Aorta (tissue), 5 donors: ENCODE results near the gene TCF23. TPM values are rescaled to one million over a fixed set of nuclear protein-coding genes. Genes with fewer than 3 reads are reported as not detected.

ENCODE experiments used
- ATAC-seq: fragments of 200-7000 bp; cut with Tn5 transposase; one replicate; pipeline ENCODE4 v1.9.1; 2022; ENCODE audit warnings: moderate library complexity; ENCODE audit not compliant: low FRiP score
- DNase-seq, 2 donors: peaks; one replicate each; pipeline ENCODE4 v3.0.0-alpha.2; 2020
- H3K27ac ChIP-seq, 2 donors: one replicate each; pipeline ENCODE4 v1.5.1; 2013; ENCODE audit warnings: low read length in 2 of 2, mild to moderate bottlenecking in 2 of 2, moderate library complexity in 2 of 2, control low read depth in 1 of 2, inconsistent platforms in 1 of 2, low read depth in 1 of 2
- H3K27me3 ChIP-seq, 2 donors: one replicate each; pipeline ENCODE4 v1.6.1; 2013; ENCODE audit warnings: control low read depth in 1 of 2, low read length in 1 of 2, mild to moderate bottlenecking in 1 of 2, moderate library complexity in 1 of 2; ENCODE audit not compliant: insufficient read depth in 2 of 2, control insufficient read depth in 1 of 2
- H3K36me3 ChIP-seq, 2 donors: one replicate each; pipeline ENCODE4 v1.6.1; 2013; ENCODE audit warnings: control low read depth in 1 of 2, low read length in 1 of 2, mild to moderate bottlenecking in 1 of 2; ENCODE audit not compliant: insufficient read depth in 2 of 2, control insufficient read depth in 1 of 2
- H3K4me1 ChIP-seq, 2 donors: one replicate each; pipeline ENCODE4 v1.6.1; 2013; ENCODE audit warnings: low read length in 2 of 2, control low read depth in 1 of 2, mild to moderate bottlenecking in 1 of 2, moderate library complexity in 1 of 2; ENCODE audit not compliant: insufficient read depth in 2 of 2, control insufficient read depth in 1 of 2
- H3K4me3 ChIP-seq, 2 donors: one replicate each; pipeline ENCODE4 v1.5.1; 2013; ENCODE audit warnings: low read length in 2 of 2, control low read depth in 1 of 2, mild to moderate bottlenecking in 1 of 2
- H3K9me3 ChIP-seq: one replicate; pipeline ENCODE4 v1.6.1; 2013; ENCODE audit warnings: mild to moderate bottlenecking, low read length; ENCODE audit not compliant: control insufficient read depth
- WGBS, 2 donors: extraction: QIAGEN DNeasy Blood & Tissue Kit; methylation state at CpG; one replicate each; pipeline ENCODE4 v1.1.7; 2013; 5-methylcytosine and 5-hydroxymethylcytosine counted together
- intact Hi-C, 2 donors: fragments of 100-400 bp; cut with DNase I; formaldehyde crosslinking; loops; one replicate each; pipeline versions ENCODE4 v1.14.2 to v1.15.0; 2022
- polyA plus RNA-seq, 2 donors: library from polyadenylated mRNA; stranded (reverse); fragments of 200-250 nt; gene quantifications; one replicate each; pipeline ENCODE4 v1.2.3, GENCODE V29; 2013
- total RNA-seq, 2 donors: library from RNA; stranded (reverse); fragmentation: NEBNext Ultra II Directional; extraction: Animal tissue kit (Norgen Biotek cat#: 25700); gene quantifications; one replicate each; pipeline ENCODE4 v1.2.1, GENCODE V29; 2021
- donor health status: healthy with polysubstance abuse.
- donor health status: Bipolar disorder and iron deficiency.
- donor health status: DM: no; HTN: no; CAD: no.
- donor health status: DM: no; HTN: no; CAD: no.
- donor health status: DM: yes; HTN: yes; CAD: no.

Gene TCF23
- total and polyA plus RNA-seq, 4 donors, result 0.39 to 1.1 TPM; not detected in 2

DNA sequence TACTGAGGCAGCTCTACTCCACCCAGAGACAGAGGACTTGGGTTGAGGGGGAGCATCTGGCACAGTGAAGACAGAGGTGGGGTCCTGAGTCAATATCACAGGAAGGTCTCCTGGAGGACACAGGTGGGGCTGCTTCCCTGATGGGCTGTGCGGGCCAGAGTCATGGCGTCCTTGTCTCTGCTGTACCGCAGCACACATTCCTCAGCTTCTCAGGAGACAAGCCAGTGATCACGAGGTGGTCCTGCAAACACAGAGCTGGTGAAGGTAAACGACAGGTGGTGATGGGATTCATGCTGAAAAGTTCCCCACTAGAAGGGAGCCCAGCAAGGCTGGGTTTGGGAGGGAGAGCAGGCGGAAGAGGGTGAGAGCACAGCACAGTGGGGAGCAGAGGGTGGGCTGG, 9.7 kb downstream of the TCF23 start:
- H3K27ac ChIP-seq, result no peak overlapping the region
- no peaks in the 10 kb centered on the region for H3K27me3 ChIP-seq
- H3K36me3 ChIP-seq, result no peaks in the 10 kb centered on the region
- WGBS, 2 donors, result 74% methylated on average over 6 of the region's 6 CpGs
- no peak for ATAC-seq
- intact Hi-C loops, result no loop called here
- DNase-seq, result no peak
- no peaks in the 10 kb centered on the region for H3K4me1 ChIP-seq
- H3K4me3 ChIP-seq, result no peak overlapping the region
- H3K9me3 ChIP-seq, result no peaks in the 10 kb centered on the region

DNA sequence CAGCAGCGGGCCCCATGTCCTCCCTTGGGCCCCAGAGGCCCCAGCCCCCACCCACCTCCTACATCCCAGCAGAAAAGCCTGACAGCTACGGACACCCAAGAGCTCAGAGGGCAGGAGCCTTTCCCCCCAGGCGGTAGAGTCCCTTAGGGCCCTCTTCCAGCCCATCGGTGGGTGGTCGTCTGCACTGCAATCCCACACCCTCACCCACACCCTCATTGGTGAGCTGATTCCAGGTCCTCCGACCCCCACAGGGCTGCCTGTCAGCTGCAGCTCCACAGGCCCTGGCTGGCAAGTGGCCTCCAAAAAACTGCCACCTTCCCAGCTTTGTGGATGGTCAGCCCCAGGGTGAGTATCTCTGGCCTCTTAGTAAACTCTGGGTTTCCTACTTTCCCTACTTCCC, 10.5 kb downstream of the TCF23 start:
- ATAC-seq, result no peak
- Histone ChIP-seq H3K4me1 (no peaks in the 10 kb centered on the region), H3K36me3 (no peaks in the 10 kb centered on the region), H3K9me3 (no peaks in the 10 kb centered on the region), H3K27ac (no peak overlapping the region), H3K4me3 (no peak overlapping the region), H3K27me3 (no peaks in the 10 kb centered on the region)
- intact Hi-C loops, result no loop called here
- DNase-seq, result no peak
- WGBS, 2 donors, result 62 to 71% methylated on average over 6 of the region's 6 CpGs

DNA sequence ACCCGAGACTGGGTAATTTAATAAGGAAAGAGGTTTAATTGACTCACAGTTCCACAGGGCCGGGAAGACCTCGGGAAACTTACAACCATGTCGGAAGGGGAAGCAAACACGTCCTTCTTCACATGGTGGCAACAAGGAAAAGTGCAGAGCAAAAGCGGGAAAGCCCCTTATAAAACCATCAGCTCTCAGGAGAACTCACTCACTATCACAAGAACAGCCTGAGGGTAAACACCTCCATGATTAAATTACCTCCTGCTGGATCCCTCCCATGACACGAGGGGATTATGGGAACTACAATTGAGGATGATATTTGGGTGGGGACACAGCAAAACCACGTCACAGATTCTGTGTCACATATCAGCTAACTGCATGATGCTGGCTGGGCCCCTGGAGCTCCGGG, 11.4 kb downstream of the TCF23 start:
- Histone ChIP-seq H3K9me3 (no peaks in the 10 kb centered on the region), H3K4me1 (no peaks in the 10 kb centered on the region), H3K36me3 (no peaks in the 10 kb centered on the region), H3K4me3 (no peak overlapping the region), H3K27me3 (no peaks in the 10 kb centered on the region), H3K27ac (no peak overlapping the region)
- DNase-seq, result no peak
- intact Hi-C loops, result no loop called here
- WGBS, 2 donors, result 79 to 88% methylated on average over 9 of the region's 9 CpGs
- no peak for ATAC-seq

DNA sequence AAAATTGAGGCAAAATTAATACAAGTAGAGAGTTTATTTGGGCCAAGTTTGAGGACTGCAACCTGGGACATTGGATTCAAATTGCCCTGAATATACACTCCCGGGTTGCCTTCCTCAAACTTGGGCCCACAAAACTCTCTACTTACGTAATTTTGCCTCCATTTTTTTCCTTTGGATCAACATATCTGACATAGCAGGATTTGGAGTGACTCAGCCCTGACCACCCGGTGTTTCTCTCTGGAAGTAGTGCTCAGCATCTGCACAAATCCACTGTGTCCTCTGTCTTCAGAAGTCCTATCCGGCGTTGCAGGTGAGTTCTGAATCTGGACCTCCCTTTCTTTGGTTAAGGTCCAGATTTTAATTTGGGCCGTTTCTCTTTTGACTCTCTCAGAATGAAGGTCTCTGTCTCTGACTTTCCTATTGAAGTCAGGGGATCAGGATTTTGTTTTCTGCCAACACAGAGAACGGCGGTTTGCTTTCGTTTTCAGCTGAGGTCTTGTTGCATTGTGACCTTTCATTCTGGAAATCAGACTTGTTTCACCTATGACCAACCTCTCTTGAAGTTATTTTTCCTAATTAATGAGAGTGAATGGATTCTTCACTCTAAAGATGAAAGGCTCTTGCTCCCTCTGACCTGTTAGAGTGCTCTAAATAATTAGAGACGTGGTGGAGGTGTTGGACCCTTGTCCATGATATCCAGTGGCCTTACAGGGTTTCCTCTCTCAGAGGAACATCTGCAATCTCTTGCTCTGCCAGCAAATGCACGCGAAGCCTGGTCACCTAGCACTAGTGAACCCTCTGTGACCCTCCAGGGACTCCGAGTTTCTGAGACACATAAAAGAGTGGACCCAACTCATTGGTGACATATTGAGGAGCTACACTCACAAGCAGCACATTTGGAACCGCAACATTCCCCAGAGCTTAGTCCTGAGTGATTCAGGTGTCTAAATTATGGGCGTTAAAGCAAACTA, 13.6 kb downstream of the TCF23 start:
- no peaks in the 10 kb centered on the region for H3K36me3 ChIP-seq
- ATAC-seq (no peak), DNase-seq (no peak)
- H3K9me3 ChIP-seq, result no peaks in the 10 kb centered on the region
- H3K27me3 ChIP-seq, result no peaks in the 10 kb centered on the region
- H3K27ac ChIP-seq, result no peak overlapping the region
- intact Hi-C loops, result no loop called here
- 82 to 83% methylated on average over 15 of the region's 15 CpGs for WGBS, 2 donors
- no peaks in the 10 kb centered on the region for H3K4me1 ChIP-seq
- H3K4me3 ChIP-seq, result no peak overlapping the region

DNA sequence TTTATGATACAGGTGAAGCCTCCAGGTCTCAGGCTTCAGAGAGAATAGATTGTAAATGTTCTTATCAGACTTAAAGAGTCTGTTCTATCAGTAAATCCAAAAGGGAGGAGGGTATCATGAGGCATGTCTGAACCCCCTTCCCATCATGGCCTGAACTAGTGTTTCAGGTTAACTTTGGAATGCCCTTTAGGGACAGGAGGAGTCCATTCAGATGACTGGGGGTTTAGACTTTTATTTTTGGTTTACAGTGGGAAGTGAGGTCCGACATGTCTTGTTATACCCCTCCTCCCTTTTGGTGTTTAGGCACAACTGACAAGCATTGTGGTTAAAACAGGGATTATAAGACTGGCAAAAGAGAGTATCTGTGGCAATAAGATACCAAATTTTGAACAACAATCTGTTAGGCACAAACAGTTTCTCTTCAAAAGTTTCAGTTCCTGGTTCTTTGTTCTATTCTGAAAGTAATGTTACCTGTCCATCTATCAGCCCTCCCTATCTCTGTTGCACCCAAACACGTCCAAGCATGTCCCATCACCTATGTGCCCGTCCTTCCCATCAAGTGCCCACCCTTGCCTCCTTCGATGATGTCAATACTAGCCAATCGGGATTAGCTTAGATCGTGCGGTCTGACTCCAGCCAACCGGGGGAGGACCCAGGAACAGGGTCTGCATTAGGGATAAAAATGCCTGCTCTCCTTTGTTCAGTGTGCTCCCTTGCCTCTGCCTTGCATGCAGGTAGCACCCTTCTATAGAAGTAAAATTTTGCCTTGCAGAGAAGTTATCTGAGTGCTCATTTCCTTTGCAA, 16.4 kb downstream of the TCF23 start:
- Histone ChIP-seq H3K9me3 (no peaks in the 10 kb centered on the region), H3K27ac (no peak overlapping the region), H3K36me3 (no peaks in the 10 kb centered on the region), H3K4me3 (no peak overlapping the region), H3K27me3 (no peaks in the 10 kb centered on the region), H3K4me1 (no peaks in the 10 kb centered on the region)
- DNase-seq (no peak), ATAC-seq (no peak)
- intact Hi-C loops, result no loop called here
- WGBS, 2 donors, result 84 to 85% methylated on average over 8 of the region's 8 CpGs

DNA sequence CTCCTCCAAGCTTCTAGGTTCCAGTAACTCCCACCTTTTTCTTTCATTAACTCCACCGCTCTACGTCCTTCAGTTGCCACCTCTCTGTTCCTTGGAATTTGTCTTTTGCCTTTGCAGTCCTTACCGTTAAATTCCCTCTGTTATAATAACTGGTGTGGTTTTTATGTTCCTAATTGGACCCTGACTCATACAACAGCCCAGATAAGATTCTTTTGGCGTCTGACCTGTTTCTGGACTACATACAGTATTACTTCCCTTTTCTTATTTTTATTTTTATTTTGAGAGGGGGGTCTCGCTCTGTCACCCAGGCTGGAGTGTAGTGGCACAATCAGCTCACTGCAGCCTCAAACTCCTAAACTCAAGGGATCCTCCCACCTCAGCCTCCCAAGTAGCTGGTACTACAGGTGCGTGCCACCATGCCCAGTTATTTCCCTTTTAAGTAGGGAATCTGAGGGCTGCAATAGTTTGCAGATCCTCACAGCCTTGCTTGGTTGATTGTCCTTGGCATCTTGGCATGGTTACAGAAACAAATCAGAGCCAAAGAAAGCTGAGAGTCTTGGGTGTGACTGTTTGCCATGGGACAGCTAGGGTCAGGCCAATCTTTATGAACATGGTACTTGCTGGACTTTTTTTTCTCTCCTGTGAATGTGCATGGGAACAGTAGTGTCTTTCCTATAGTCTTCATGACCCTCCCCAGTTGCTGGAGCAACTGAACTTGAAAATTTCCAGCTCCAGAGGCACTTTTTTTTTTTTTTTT, 22.0 kb downstream of the TCF23 start:
- DNase-seq (no peak), ATAC-seq (no peak)
- H3K4me3 ChIP-seq, result no peak overlapping the region
- H3K27me3 ChIP-seq, result no peaks in the 10 kb centered on the region
- 61 to 64% methylated on average over 6 of the region's 6 CpGs for WGBS, 2 donors
- H3K27ac ChIP-seq, result no peak overlapping the region
- H3K36me3 ChIP-seq, result no peaks in the 10 kb centered on the region
- H3K9me3 ChIP-seq, result no peaks in the 10 kb centered on the region
- intact Hi-C loops, result loop anchor here in 1 of 2 donors (5.0 kb wide), 1 partner anchor 112 kb away; the partner anchor contains the start of gene TRIM54
- H3K4me1 ChIP-seq, result no peaks in the 10 kb centered on the region

DNA sequence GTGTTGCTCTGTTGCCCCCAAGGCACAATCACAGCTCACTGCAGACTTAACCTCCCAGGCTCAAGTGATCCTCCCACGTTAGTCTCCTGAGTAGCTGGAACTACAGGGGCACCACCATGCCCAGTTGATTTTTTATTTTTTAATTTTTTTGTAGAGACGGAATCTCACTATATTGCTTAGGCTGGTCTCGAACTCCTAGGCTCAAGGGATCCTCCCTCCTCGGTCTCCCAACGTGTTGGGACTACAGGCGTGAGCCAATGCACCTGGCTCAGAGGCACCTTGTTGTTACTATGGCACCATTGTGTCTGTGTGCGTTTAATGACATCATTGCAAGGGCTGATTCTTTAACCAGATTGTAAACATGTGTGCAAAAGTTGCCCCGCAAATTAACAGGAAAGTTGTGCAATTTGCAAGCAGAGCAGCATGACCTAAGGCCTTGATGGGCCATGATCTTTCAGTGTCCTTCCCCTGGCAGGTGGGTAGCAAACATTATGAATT, 22.6 kb downstream of the TCF23 start:
- no peaks in the 10 kb centered on the region for H3K27me3 ChIP-seq
- ATAC-seq, result no peak
- H3K36me3 ChIP-seq, result no peaks in the 10 kb centered on the region
- no peaks in the 10 kb centered on the region for H3K4me1 ChIP-seq
- DNase-seq, result no peak
- H3K9me3 ChIP-seq, result no peaks in the 10 kb centered on the region
- H3K4me3 ChIP-seq, result no peak overlapping the region
- H3K27ac ChIP-seq, result no peak overlapping the region
- intact Hi-C loops, result loop anchor here in 1 of 2 donors (5.0 kb wide), 1 partner anchor 111 kb away; the partner anchor contains the start of gene TRIM54
- 73 to 80% methylated on average over 8 of the region's 8 CpGs for WGBS, 2 donors

DNA sequence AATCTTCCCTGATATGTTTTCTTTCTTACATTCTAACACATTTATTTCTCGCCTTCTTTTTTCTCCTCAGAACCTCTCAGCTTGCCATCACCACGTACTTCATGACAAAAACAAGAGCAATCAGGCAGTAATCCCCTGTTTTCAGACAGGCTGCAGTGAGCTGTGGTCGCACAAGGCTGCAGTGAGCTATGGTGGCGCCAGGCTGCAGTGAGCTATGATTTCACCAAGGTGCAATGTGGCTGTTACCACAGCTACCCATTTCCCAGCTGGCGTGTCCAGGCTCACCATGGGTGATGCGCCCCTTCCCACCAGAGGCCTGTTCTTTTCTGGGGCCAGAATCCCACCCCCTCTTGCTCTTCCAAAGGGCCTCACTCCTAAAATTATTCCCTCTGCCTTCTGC, 25.8 kb downstream of the TCF23 start:
- DNase-seq (no peak), ATAC-seq (no peak)
- H3K9me3 ChIP-seq, result no peaks in the 10 kb centered on the region
- WGBS, 2 donors, result 55 to 66% methylated on average over 6 of the region's 6 CpGs
- no peaks in the 10 kb centered on the region for H3K36me3 ChIP-seq
- intact Hi-C loops, result loop anchor here in 1 of 2 donors (5.0 kb wide), 1 partner anchor 108 kb away; the partner anchor contains the start of gene TRIM54
- no peak overlapping the region for H3K27ac ChIP-seq
- H3K27me3 ChIP-seq, result no peaks in the 10 kb centered on the region
- H3K4me3 ChIP-seq, result no peak overlapping the region
- H3K4me1 ChIP-seq, result no peaks in the 10 kb centered on the region
